GM15510 (cell line): Measurements from ENCODE around the gene IGLL5.
A peak's percentile ranks its signal among the peaks of the same experiment; 100 is the strongest.

Source experiments
- POLR2A ChIP-seq: IDR thresholded peaks from 3 replicates; pipeline ENCODE4 v1.6.1; 2011; ENCODE audit warnings: borderline replicate concordance; ENCODE audit not compliant: insufficient read length; ENCODE audit errors: extremely low read depth

IGLL5 gene

GRCh38 chr22:22887621-22888503, at the start of gene IGLL5:
Gene IGLL5, plus strand, starts transcription at chr22:22887816. Its CDS starts 238 bp downstream, at chr22:22888054.
- TF ChIP-seq POLR2A = peak; percentile 24

- TF ChIP-seq POLR2A = no peak
These were observed 49.3 kb upstream of the IGLL5 start for GRCh38 chr22:22838148-22838786.

- no peak for TF ChIP-seq POLR2A
These were observed 47.9 kb upstream of the IGLL5 start for GRCh38 chr22:22839570-22840314.

- no peak for TF ChIP-seq POLR2A
These were observed 46.8 kb upstream of the IGLL5 start for GRCh38 chr22:22840780-22841179.

- TF ChIP-seq POLR2A = no peak
These were observed 46.0 kb upstream of the IGLL5 start for GRCh38 chr22:22841598-22841997.

GRCh38 chr22:22842085-22842484, 45.5 kb upstream of the IGLL5 start:
- TF ChIP-seq POLR2A = no peak

GRCh38 chr22:22843848-22844247, 43.8 kb upstream of the IGLL5 start:
- no peak for TF ChIP-seq POLR2A

- TF ChIP-seq POLR2A = no peak
These were observed 40.4 kb upstream of the IGLL5 start for GRCh38 chr22:22847241-22847640.

- TF ChIP-seq POLR2A = no peak
These were observed 39.2 kb upstream of the IGLL5 start for GRCh38 chr22:22848364-22848866.

- TF ChIP-seq POLR2A = no peak
These were observed 37.7 kb upstream of the IGLL5 start for GRCh38 chr22:22849640-22850610.

GRCh38 chr22:22851969-22852368, 35.6 kb upstream of the IGLL5 start:
- TF ChIP-seq POLR2A = no peak

- TF ChIP-seq POLR2A = no peak
These were observed 33.9 kb upstream of the IGLL5 start for GRCh38 chr22:22853713-22854112.

- TF ChIP-seq POLR2A = no peak
These were observed 33.1 kb upstream of the IGLL5 start for GRCh38 chr22:22854466-22854865.

GRCh38 chr22:22855085-22855484, 32.5 kb upstream of the IGLL5 start:
- TF ChIP-seq POLR2A = no peak

GRCh38 chr22:22855617-22856308, 31.9 kb upstream of the IGLL5 start:
- no peak for TF ChIP-seq POLR2A
